HFFc6 (cell line): ENCODE data around the gene UBL5. TPM values are rescaled to one million over a fixed set of nuclear protein-coding genes. Genes with fewer than 3 reads are reported as not detected.

Source experiments
- DNase-seq: peaks from one replicate; pipeline ENCODE4 v3.0.0-alpha.2; 2018
- H3K27ac Mint-ChIP-seq: 2 replicates; pipeline ENCODE4 v1.8.0; 2020; ENCODE audit warnings: mild to moderate bottlenecking, mixed read lengths
- H3K27me3 Mint-ChIP-seq: 2 replicates; pipeline ENCODE4 v1.8.0; 2021; ENCODE audit warnings: mild to moderate bottlenecking, moderate library complexity, mixed read lengths; ENCODE audit not compliant: insufficient read depth
- H3K36me3 Mint-ChIP-seq: 2 replicates; pipeline ENCODE4 v1.8.0; 2021; ENCODE audit warnings: low read depth, mixed read lengths
- H3K4me1 Mint-ChIP-seq: 2 replicates; pipeline ENCODE4 v1.8.0; 2020; ENCODE audit warnings: low read depth, mixed read lengths
- H3K4me3 Mint-ChIP-seq: 2 replicates; pipeline ENCODE4 v1.8.0; 2020; ENCODE audit warnings: mild to moderate bottlenecking, moderate library complexity, mixed read lengths
- H3K9me3 Mint-ChIP-seq: 2 replicates; pipeline ENCODE4 v1.8.0; 2020; ENCODE audit warnings: mild to moderate bottlenecking, mixed read lengths
- total RNA-seq, 6 experiments: library from RNA; stranded (reverse); fragmentation: NEBNext Ultra II Directional; extraction: Animal tissue kit (Norgen Biotek cat#: 25700); gene quantifications; 2 replicates in 1 of 6; 3 replicates in 5 of 6; pipeline ENCODE4 v1.2.3, GENCODE V29; 2021
- TF ChIP-seq, protein P1 (sequence below): fragments of 200-600 bp; sonication (generic); IDR thresholded peaks from 2 replicates; pipeline ENCODE4 v1.5.0; 2021; ENCODE audit warnings: antibody characterized with exemption, mild to moderate bottlenecking

The UBL5 gene
- total RNA-seq, 6 experiments from 2014 or later: 365 to 483 (median 418) TPM

DNA sequence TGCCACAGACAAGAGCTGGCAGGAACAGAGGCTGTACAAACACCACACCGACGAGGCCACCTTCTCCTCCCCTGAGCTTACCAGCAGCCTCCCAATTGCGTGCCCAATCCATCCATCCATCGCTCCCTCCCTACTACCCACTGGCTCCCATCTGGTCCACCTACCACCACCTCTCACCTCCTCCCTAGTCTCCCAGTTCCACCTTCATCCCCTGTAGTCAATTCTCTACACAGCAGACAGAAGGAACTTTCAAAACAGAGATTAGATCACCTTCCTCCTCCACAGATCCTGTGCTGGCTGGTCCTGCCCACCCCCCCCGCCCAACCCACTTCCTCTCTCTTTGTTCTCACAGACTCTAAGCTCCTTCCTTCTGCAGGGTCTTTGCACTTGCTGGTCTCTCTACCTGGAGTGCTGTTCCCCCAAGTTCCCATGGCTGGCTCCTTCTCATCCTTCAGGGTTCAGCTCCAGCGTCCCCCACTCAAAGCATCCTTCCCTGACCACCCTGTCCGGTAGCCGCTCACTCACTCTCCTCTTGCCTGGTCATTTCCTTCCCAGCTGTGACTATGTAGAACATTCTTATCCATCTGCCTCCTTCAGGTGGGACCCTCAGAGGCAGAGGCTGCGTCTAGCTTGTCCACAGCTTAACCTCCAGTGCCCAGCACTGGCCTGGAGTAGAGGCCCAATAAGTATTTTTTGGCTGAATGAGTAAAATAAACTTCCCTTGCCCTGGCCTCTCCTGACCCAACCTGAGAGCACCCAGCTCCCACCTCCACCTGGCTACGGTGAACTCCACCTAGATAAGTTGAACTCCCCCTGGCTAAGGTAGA lies 30.4 kb downstream of the UBL5 start:
- DNase-seq: no peak
- Mint-ChIP-seq H3K4me1 (peaks cover 2% of the 10 kb centered on the region; the same call in 1 of the 2 replicates), H3K9me3 (peaks cover 4% of the 10 kb centered on the region; the same call in 1 of the 2 replicates), H3K27me3 (peaks cover 16% of the 10 kb centered on the region), H3K4me3 (no peak overlapping the region), H3K36me3 (peaks cover 9% of the 10 kb centered on the region), H3K27ac (no peak overlapping the region)
- TF ChIP-seq, protein P1, sequence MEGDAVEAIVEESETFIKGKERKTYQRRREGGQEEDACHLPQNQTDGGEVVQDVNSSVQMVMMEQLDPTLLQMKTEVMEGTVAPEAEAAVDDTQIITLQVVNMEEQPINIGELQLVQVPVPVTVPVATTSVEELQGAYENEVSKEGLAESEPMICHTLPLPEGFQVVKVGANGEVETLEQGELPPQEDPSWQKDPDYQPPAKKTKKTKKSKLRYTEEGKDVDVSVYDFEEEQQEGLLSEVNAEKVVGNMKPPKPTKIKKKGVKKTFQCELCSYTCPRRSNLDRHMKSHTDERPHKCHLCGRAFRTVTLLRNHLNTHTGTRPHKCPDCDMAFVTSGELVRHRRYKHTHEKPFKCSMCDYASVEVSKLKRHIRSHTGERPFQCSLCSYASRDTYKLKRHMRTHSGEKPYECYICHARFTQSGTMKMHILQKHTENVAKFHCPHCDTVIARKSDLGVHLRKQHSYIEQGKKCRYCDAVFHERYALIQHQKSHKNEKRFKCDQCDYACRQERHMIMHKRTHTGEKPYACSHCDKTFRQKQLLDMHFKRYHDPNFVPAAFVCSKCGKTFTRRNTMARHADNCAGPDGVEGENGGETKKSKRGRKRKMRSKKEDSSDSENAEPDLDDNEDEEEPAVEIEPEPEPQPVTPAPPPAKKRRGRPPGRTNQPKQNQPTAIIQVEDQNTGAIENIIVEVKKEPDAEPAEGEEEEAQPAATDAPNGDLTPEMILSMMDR: no peak

- Mint-ChIP-seq H3K36me3 (peaks cover 6% of the 10 kb centered on the region; the same call in 1 of the 2 replicates), H3K27me3 (peaks cover 18% of the 10 kb centered on the region), H3K27ac (no peak overlapping the region), H3K4me3 (no peak overlapping the region), H3K9me3 (peaks cover 3% of the 10 kb centered on the region; the same call in 1 of the 2 replicates), H3K4me1 (no peaks in the 10 kb centered on the region)
- TF ChIP-seq, protein P1: no peak
- DNase-seq: no peak
These were observed 31.0 kb downstream of the UBL5 start for GRCh38 chr19:9858766-9859165.

GRCh38 chr19:9860407-9860806 lies 32.7 kb downstream of the UBL5 start:
- H3K9me3 Mint-ChIP-seq: no peaks in the 10 kb centered on the region
- H3K27me3 Mint-ChIP-seq: peaks cover 16% of the 10 kb centered on the region
- H3K36me3 Mint-ChIP-seq: no peaks in the 10 kb centered on the region
- H3K4me1 Mint-ChIP-seq: no peaks in the 10 kb centered on the region
- no peak overlapping the region for H3K27ac Mint-ChIP-seq
- DNase-seq: no peak
- TF ChIP-seq, protein P1: no peak
- no peak overlapping the region for H3K4me3 Mint-ChIP-seq

DNA sequence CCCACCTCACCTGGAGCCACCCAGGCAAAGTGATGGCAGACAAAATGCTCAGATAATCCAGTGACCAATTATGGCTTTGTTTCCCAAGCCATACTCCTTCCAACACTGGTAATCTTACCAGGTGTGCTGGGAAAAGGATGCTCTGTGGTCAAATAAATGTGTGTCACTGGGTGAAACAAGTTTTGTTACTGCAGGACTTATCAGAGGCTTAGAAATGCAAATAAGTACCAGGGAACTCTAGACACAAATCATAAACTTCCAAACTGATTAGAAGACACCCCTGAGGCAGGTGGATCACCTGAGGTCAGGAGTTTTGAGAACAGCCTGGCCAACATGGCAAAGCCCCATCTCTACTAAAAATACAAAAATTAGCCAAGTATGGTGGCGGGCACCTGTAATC lies 33.8 kb downstream of the UBL5 start:
- Mint-ChIP-seq H3K4me3 (no peak overlapping the region), H3K36me3 (no peaks in the 10 kb centered on the region), H3K27ac (no peak overlapping the region), H3K9me3 (no peaks in the 10 kb centered on the region), H3K4me1 (no peaks in the 10 kb centered on the region), H3K27me3 (peaks cover 18% of the 10 kb centered on the region)
- TF ChIP-seq, protein P1: no peak
- DNase-seq: no peak

DNA sequence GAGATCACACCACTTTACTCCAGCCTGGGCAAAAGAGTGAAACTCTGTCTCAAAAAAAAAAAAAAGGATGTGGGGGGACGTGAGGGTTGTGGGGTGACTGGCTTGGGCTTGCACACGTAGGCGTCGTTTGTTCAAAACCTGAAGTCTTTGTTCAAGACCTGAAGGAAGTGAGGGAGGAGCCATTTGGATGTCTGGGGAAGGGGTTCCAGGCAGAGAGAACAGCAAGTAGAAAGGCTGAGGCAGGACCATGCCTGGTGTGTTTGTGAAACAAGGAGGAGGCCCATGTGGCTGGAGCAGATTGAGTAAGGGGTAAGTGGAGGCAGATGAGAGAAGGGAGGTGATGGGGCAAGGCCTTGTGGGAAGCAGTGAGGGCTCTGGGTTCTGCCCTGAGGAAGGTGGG lies 35.2 kb downstream of the UBL5 start:
- TF ChIP-seq, protein P1: no peak
- no peak for DNase-seq
- no peaks in the 10 kb centered on the region for H3K4me1 Mint-ChIP-seq
- no peaks in the 10 kb centered on the region for H3K9me3 Mint-ChIP-seq
- no peak overlapping the region for H3K27ac Mint-ChIP-seq
- H3K36me3 Mint-ChIP-seq: no peaks in the 10 kb centered on the region
- H3K27me3 Mint-ChIP-seq: peaks cover 17% of the 10 kb centered on the region
- no peak overlapping the region for H3K4me3 Mint-ChIP-seq
